IPS-11a (cell line): Measurements from ENCODE around the gene PDE1A.
"Not testable (repeated sequence)": the region's sequence is repeated elsewhere in the genome, so short reads cannot be mapped to it uniquely, and the experiment has no call there.

ENCODE experiments used
- H3K4me3 ChIP-seq: one replicate; pipeline ENCODE4 v1.5.1; 2013; ENCODE audit warnings: low read depth, low read length, control low read depth

The PDE1A gene

DNA sequence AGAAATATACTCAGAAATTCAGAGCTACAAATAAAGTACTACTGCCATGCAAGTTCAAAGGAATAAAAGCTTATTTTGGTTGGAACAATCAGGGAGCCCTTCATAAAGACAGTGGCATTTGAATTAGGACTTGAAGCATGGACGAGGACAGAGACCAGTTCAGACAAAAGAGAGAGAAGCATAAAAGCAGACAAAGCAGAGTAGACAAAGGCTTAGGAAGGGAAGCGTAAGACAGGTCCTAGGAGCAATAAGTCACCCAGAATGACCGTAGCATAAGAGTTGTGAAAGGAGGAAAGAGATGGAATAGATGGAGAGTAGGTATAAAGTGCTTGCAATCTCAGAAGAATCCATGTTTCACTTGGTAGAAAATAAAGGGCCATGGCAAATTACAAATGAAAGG is 14.0 kb downstream of the PDE1A start:
- no peak overlapping the region for H3K4me3 ChIP-seq

DNA sequence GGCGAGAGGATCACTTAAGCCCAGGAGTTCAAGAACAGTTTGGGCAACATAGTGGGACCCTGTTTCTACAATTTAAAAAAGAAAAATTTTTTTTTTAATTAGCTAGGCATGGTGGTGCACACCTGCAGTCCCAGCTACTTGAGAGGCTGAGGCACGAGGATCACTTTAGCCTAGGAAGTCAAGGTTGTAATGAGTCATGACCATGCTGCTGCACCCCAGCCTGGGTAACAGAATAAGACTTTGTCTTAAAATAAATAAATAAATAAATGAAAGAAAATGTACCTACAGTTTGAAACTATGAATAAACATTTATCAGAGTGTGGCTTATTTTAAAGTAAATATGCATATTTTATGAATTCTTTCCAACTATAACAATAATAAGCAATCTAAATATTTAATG is 16.7 kb downstream of the PDE1A start:
- no peak overlapping the region for H3K4me3 ChIP-seq

DNA sequence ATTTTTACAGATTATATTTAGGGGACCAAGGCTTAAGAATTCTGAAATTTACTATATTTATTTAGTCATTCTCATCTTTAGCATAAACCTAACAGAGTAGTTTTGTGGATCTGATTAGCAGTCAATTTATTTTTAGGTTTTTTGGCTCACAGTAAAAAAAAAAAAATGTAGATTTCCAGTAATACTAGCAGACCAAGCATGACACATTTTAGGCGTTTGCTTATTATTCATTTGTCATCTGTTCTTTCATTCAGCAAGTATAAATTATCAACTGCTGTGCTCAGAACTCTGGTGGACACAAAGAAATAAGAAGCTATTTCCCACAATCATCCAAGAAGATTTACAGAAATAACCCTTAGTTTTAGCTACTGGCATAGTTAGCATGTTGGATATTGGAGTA is 20.6 kb downstream of the PDE1A start:
- no peak overlapping the region for H3K4me3 ChIP-seq

- H3K4me3 ChIP-seq = no peak overlapping the region
These were observed 21.8 kb downstream of the PDE1A start for GRCh38 chr2:182404975-182405561.

GRCh38 chr2:182404092-182404491 is 22.7 kb downstream of the PDE1A start:
- H3K4me3 ChIP-seq = no peak overlapping the region

DNA sequence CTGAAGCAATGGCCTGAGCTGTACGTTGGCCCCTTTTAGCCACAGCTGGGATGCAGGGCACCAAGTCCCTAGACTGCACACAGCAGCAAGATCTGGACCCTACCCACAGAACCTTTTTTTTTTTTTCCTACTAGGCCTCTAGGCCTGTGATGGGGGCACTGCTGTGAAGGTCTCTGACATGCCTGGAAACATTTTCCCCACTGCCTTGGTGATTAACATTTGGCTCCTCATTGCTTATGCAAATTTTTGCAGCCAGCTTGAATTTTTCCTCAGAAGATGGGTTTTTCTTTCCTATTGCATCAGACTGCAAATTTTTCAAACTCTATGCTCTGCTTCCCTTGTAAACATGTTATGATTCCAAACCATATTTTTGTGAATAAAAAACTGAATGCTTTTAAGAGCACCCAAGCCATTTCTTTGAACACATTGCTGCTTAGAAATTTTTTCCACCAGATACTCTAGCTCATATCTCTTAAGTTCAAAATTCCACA is 33.5 kb downstream of the PDE1A start:
- no peak overlapping the region for H3K4me3 ChIP-seq

- H3K4me3 ChIP-seq = no peak overlapping the region
These were observed 35.4 kb downstream of the PDE1A start for GRCh38 chr2:182391443-182391842.

DNA sequence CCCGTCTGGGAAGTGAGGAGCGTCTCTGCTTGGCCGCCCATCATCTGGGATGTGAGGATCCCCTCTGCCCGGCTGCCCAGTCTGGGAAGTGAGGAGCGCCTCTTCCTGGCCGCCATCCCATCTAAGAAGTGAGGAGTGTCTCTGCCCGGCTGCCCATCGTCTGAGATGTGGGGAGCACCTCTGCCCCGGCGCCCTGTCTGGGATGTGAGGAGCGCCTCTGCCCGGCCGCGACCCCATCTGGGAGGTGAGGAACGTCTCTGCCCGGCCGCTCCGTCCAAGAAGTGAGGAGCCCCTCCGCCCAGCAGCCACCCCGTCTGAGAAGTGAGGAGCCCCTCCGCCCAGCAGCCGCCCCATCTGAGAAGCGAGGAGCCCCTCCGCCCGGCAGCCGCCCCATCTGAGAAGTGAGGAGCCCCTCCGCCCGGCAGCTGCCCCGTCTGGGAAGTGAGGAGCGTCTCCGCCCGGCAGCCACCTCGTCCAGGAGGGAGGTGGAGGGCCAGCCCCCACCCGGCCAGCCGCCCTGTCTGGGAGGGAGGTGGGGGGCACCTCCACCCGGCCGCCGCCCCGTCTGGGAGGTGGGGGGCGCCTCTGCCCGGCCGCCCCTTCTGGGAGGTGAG is 40.5 kb downstream of the PDE1A start:
- not testable (repeated sequence) for H3K4me3 ChIP-seq

DNA sequence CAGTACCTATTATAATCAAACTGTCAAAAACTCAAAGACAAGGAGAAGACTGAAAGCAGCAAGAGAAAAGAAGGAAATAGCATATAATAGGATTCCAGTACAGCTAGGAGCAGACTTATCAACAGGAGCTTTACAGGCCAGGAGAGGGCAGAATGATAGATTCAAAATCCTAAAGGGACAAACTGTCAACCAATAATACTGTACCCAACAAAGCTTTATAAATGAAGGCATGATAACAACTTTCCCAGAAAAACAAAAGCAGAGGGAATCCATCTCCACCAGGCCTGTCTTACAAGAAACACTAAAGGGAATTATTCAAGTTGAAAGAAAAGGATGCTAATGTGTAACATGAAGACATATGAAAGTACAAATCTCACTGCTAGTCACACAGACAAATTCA is 42.0 kb downstream of the PDE1A start:
- H3K4me3 ChIP-seq = no peak overlapping the region

- H3K4me3 ChIP-seq = no peak overlapping the region
These were observed 45.6 kb downstream of the PDE1A start for GRCh38 chr2:182381225-182381624.

DNA sequence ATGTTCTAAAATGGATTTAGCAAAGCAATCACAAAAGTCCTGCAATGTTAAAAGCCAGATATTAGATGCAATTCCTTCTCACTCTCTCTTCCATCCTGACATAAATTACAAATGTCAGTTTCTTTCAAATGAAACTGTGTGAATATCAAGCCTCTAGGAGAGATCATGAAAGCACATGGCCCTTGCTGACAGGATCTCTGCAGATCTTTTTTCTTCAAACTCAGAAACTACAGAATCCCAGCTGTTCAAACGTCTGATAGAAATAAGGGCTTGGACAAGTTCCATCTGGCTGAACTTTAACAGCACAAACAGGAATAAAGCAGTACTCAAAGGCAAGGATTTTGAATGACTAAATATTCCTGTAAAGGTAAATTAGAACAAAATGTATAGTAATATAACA is 47.6 kb downstream of the PDE1A start:
- H3K4me3 ChIP-seq = no peak overlapping the region

- no peak overlapping the region for H3K4me3 ChIP-seq
These were observed 48.1 kb downstream of the PDE1A start for GRCh38 chr2:182378759-182379158.

- no peak overlapping the region for H3K4me3 ChIP-seq
These were observed 49.4 kb downstream of the PDE1A start for GRCh38 chr2:182377467-182377866.

GRCh38 chr2:182375862-182376261 is 51.0 kb downstream of the PDE1A start:
- no peak overlapping the region for H3K4me3 ChIP-seq

DNA sequence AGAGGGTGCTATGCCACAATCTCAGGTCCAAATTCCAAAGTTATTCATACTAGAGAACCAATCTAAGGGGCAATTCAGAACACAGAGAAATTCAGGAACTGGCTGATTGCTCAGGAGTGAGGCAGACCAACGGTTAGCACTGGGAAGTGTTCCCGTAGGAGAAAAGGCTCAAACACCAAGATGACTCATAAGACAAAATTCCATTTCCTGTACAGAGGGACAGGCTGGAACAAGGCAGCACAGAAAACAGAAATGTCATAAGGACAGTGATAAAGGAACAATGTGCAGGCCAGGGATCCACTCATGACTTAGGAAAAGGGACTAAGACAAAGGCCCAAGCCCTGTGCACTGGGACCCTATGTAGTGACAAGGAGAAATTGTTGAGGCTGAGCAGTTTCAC is 54.2 kb downstream of the PDE1A start:
- H3K4me3 ChIP-seq = no peak overlapping the region

- H3K4me3 ChIP-seq = no peak overlapping the region
These were observed 57.8 kb downstream of the PDE1A start for GRCh38 chr2:182368996-182369395.

DNA sequence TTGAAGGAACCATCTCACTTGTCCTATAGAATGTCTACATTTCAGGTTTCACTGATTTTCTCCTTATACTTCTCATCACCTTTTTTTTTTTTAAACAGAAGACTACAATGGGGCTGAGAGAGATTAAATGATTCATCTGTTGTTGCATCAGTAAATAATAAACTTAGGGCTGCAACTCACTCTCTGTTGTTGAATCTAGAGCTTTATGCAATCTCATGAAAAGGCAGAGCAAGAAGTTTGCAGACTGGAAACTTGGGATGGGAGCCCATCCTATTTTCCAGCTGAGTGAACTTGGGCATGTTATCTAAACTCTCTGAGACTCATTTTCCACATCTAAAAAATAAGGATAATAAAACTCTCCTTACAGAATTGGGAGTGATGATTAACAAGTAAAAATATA is 58.4 kb downstream of the PDE1A start:
- H3K4me3 ChIP-seq = no peak overlapping the region

DNA sequence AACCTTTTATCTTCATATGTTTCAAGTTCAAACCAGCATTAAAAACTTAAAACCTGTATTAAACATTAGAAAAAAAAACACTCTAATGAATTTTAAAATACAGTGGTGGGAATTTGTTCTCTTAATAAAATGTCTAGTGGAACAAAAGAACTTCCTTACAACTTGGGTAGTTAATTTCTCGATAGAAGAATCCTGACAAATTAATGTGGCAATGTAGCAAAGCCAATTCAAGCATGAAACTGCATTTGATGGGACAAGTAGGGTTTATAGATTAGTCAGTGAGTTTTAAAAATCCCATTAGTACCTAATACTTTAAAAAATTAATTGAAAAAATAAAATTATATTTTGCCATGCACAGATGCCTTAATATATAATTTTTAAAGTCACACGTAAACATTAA is 59.4 kb downstream of the PDE1A start:
- no peak overlapping the region for H3K4me3 ChIP-seq

GRCh38 chr2:182366628-182367027 is 60.2 kb downstream of the PDE1A start:
- no peak overlapping the region for H3K4me3 ChIP-seq

DNA sequence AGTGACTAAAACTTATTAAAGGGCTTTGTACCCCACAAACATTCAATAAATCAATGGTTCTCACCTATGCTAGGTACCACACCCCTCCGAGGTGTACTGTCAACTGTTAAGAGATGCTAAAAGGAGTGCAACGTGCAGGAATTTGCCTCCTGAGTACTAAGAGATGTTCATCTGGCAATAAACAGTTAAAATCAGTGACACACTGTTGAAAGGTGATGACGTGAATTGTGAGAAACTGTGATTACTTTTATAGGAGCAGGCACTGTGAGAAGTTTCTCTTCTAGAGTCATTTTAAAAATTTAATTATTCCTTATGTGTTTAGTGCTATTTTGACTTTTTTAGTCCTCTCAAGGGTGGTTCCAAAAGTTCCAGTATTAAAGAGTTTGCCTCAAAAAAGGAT is 61.0 kb downstream of the PDE1A start:
- no peak overlapping the region for H3K4me3 ChIP-seq

- H3K4me3 ChIP-seq = no peak overlapping the region
These were observed 65.4 kb downstream of the PDE1A start for GRCh38 chr2:182361477-182361876.

- H3K4me3 ChIP-seq = no peak overlapping the region
These were observed 66.1 kb downstream of the PDE1A start for GRCh38 chr2:182360663-182361260.
